HEK293T (cell line): Measurements from ENCODE around the gene IGIP.

Experiments
- CTCF ChIA-PET: fragments of 350-600 bp; formaldehyde crosslinking; extraction: SDS; loops from one replicate; lab custom pipeline; 2021; ENCODE audit warnings: antibody characterized with exemption, inconsistent platforms; lab: Yijun Ruan, JAX
- POLR2A ChIA-PET: fragments of 350-600 bp; formaldehyde crosslinking; extraction: SDS; loops from one replicate; lab custom pipeline; 2020; ENCODE audit warnings: antibody characterized with exemption, inconsistent platforms; lab: Yijun Ruan, JAX
- DNase-seq: peaks from one replicate; pipeline ENCODE4 v3.0.0; 2012; ENCODE audit warnings: mixed read lengths; ENCODE audit errors: extremely low spot score
- ARNT ChIP-seq: fragments of 450-650 bp; IDR thresholded peaks from 2 replicates; pipeline ENCODE4 v1.6.1; 2017; ENCODE audit warnings: mild to moderate bottlenecking
- BHLHE40 ChIP-seq: fragments of 450-650 bp; IDR thresholded peaks from 2 replicates; pipeline ENCODE4 v1.6.1; 2016; ENCODE audit warnings: mild to moderate bottlenecking, moderate library complexity, borderline replicate concordance
- CTBP1 ChIP-seq: fragments of 450-650 bp; IDR thresholded peaks from 2 replicates; pipeline ENCODE4 v1.6.1; 2016; ENCODE audit warnings: borderline replicate concordance
- ELF4 ChIP-seq: fragments of 450-650 bp; IDR thresholded peaks from 2 replicates; pipeline ENCODE4 v1.6.1; 2017; ENCODE audit warnings: antibody characterized with exemption
- FOXA1 ChIP-seq: fragments of 450-650 bp; IDR thresholded peaks from 2 replicates; pipeline ENCODE4 v1.6.1; 2016; ENCODE audit warnings: mild to moderate bottlenecking
- FOXK2 ChIP-seq: fragments of 450-650 bp; IDR thresholded peaks from 2 replicates; pipeline ENCODE4 v1.6.1; 2016; ENCODE audit warnings: mild to moderate bottlenecking
- FOXM1 ChIP-seq: fragments of 450-650 bp; IDR thresholded peaks from 2 replicates; pipeline ENCODE4 v1.6.1; 2017; ENCODE audit warnings: mild to moderate bottlenecking, borderline replicate concordance
- HDGF ChIP-seq: fragments of 450-650 bp; IDR thresholded peaks from 2 replicates; pipeline ENCODE4 v1.6.1; 2017; ENCODE audit warnings: antibody characterized with exemption, borderline replicate concordance
- L3MBTL2 ChIP-seq: fragments of 450-650 bp; conservative IDR thresholded peaks from 2 replicates; pipeline ENCODE4 v1.6.1; 2016; ENCODE audit warnings: mild to moderate bottlenecking
- LEF1 ChIP-seq: fragments of 450-650 bp; IDR thresholded peaks from 2 replicates; pipeline ENCODE4 v1.6.1; 2017; ENCODE audit warnings: mild to moderate bottlenecking, borderline replicate concordance
- NFRKB ChIP-seq: fragments of 450-650 bp; IDR thresholded peaks from 2 replicates; pipeline ENCODE4 v1.6.1; 2016; ENCODE audit warnings: mild to moderate bottlenecking, moderate library complexity
- SP1 ChIP-seq: fragments of 450-650 bp; IDR thresholded peaks from 2 replicates; pipeline ENCODE4 v1.6.1; 2017
- SUZ12 ChIP-seq: fragments of 450-650 bp; IDR thresholded peaks from 2 replicates; pipeline ENCODE4 v1.6.1; 2016; ENCODE audit warnings: mild to moderate bottlenecking
- ZNF384 ChIP-seq: fragments of 450-650 bp; IDR thresholded peaks from 2 replicates; pipeline ENCODE4 v1.6.1; 2016
- TF ChIP-seq, protein P1 (sequence below): fragments of 450-650 bp; IDR thresholded peaks from 2 replicates; pipeline ENCODE4 v1.6.1; 2016

IGIP gene

DNA sequence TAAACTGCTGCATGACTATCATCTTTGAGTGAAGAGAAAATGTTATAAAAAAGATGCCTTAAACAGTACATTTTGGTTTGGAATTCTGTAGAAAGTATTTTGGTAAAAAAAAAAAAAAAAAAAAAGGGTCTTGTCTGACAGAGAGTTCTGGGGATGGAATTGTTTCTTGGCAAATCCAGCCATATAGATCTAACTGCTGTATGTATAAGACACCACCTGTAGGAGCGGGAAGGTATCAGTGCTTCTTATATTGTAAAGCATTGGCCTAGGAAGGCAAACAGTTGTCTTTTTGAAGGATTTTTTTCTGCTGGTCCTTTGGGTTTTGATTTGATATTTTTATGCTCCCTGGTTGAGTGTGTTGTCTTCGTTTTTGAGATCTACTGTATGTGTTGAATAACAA is 9.0 kb upstream of the IGIP start:
- TF ChIP-seq ZNF384 (peak; percentile 61; the same call in 1 of the 2 replicates), ARNT (no peak), HDGF (no peak), FOXM1 (no peak), SP1 (no peak)
- ChIA-PET CTCF (interaction anchor here (0.7 kb wide), 4 partner anchors 18 to 786 kb away, joined by 3 read pairs; no protein-coding TSS in a partner anchor), POLR2A (interaction anchor here (1.0 to 2.5 kb wide), 3 partner anchors 9 to 43 kb away, joined by 4 to 20 read pairs (median 7); no protein-coding TSS in a partner anchor)
- DNase-seq = no peak

DNA sequence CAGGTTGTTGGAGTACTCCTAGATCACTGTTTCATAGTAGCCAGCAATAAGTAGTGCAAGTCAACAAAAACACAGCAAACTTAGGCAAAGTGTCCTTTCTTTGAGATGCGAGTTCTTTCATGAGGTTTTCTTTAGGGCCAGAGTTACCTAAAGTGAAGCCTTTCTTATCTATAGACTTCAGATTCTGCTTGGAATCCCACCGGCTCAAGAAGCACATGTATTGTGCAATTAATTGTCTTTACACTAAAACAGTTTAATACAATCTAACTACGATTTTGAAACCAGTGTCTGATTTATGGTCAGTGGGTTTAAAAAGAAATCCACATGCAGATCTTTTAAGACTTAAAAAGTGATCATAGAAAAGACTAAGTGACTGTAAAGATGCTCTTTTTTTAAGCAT is 8.2 kb upstream of the IGIP start:
- ChIA-PET POLR2A (interaction anchor here (0.9 to 2.5 kb wide), 4 partner anchors 10 to 58 kb away, joined by 3 to 20 read pairs (median 6); partner anchors contain the start of gene CYSTM1), CTCF (interaction anchor here (0.7 to 2.1 kb wide), 6 partner anchors 18 to 787 kb away, joined by 3 to 8 read pairs (median 3); no protein-coding TSS in a partner anchor)
- TF ChIP-seq LEF1 (no peak), FOXM1 (no peak), FOXK2 (no peak), SP1 (no peak), ELF4 (no peak), HDGF (no peak), NFRKB (no peak), ZNF384 (no peak), FOXA1 (no peak), L3MBTL2 (no peak), BHLHE40 (no peak)
- TF ChIP-seq, protein P1, sequence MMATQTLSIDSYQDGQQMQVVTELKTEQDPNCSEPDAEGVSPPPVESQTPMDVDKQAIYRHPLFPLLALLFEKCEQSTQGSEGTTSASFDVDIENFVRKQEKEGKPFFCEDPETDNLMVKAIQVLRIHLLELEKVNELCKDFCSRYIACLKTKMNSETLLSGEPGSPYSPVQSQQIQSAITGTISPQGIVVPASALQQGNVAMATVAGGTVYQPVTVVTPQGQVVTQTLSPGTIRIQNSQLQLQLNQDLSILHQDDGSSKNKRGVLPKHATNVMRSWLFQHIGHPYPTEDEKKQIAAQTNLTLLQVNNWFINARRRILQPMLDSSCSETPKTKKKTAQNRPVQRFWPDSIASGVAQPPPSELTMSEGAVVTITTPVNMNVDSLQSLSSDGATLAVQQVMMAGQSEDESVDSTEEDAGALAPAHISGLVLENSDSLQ = no peak
- DNase-seq = no peak

DNA sequence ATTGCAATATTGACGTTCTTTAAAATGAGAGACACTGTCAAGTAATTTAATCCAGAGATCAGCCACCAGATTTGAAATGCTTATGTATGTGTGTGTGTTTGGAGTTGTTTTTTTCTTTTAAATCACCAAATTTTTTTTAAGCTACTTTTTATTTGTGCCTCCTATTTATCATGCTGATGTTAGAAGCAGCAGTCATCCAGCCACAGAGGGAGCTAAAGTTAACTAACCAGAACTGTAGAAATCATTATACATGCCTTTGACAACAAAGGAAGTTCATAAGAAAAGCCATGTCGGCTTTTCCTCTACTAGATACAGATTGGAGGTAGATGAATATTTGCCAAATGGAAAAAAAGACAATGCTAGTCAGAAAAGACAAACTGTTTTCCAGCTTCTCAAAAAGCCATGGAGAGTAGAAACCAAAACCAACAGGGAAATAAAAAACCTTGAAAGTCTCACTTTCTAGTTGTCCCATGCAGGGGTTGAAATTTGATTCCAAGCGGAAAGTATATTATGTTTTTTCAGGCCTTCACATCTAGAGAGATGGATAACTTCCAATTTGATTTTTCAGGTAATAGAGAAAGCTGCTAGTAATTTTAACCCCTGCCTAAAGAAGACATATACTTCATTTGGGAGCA is 7.3 kb upstream of the IGIP start:
- no peak for DNase-seq
- ChIA-PET CTCF (interaction anchor here (0.6 to 2.1 kb wide), 10 partner anchors 13 to 1523 kb away, joined by 3 to 8 read pairs (median 4); no protein-coding TSS in a partner anchor), POLR2A (interaction anchor here (0.6 to 1.4 kb wide), 3 partner anchors 11 to 57 kb away, joined by 3 to 5 read pairs (median 3); partner anchors contain the start of gene CYSTM1)
- TF ChIP-seq ELF4 (no peak), FOXA1 (no peak), LEF1 (no peak)
- TF ChIP-seq, protein P1 = no peak

DNA sequence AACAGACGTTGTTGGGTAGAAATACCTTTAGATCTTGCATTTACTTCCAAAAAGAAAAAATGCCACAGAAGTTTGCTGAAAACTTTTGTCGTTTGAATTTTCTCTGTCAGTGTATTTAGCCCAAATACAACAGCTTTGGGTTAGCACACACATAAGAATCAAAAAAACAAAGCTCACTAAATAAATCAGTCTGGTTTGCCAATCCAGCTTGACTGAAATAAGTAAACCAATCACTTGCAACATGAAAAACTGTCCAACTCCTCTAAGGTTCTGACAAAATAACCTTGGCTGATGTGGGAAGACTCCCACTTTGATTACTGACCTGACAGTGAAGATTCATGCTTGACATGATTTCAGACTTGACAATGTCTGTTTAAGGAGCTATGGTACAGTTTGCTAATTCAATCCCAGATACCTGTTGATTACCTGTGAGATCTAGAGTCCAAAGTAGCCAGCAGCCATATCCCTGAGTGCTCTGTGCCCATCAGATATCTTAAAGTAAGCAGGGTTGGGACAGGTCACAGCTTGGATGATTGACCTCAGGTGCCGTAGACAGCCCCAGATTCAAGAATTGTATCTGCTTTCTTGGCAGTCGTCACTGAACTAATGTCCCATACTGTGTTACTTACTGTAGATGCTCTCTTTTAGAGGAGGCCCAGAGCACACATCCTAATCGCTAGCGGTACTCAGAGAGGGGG is 727 bp downstream of the IGIP start:
- no peak for DNase-seq
- TF ChIP-seq NFRKB (no peak), ZNF384 (no peak), LEF1 (no peak), SUZ12 (no peak)
- TF ChIP-seq, protein P1 = no peak
- ChIA-PET CTCF (interaction anchor here (1.2 to 1.4 kb wide), 3 partner anchors 17 to 157 kb away, joined by 3 to 9 read pairs (median 3); no protein-coding TSS in a partner anchor), POLR2A (interaction anchor here (0.7 kb wide), 1 partner anchor 47 kb away, joined by 3 read pairs; no protein-coding TSS in a partner anchor)

DNA sequence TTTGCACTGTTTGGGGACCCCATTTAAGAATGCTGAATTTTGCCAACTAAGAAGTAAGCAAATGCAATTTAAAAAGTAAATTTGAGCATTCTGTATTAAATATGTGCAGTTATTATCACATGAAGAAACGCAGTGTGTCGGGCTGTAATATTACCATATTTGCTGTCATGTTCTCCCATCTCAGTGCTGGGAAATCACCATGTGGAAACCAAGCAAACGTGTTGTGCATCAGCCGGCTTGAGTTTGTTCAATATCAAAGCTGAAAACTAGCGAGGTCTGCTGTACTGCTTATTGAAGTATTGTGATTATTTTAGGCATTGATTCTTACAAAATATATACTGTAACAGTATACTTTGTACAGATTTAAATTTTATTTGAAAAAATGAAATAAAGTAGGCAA is 2.6 kb downstream of the IGIP start:
- ChIA-PET POLR2A (no interaction called here), CTCF (no interaction called here)
- no peak for TF ChIP-seq SUZ12
- no peak for TF ChIP-seq CTBP1
- no peak for TF ChIP-seq FOXK2
- TF ChIP-seq ARNT = no peak
- no peak for TF ChIP-seq BHLHE40
- TF ChIP-seq LEF1 = no peak
- DNase-seq = no peak

DNA sequence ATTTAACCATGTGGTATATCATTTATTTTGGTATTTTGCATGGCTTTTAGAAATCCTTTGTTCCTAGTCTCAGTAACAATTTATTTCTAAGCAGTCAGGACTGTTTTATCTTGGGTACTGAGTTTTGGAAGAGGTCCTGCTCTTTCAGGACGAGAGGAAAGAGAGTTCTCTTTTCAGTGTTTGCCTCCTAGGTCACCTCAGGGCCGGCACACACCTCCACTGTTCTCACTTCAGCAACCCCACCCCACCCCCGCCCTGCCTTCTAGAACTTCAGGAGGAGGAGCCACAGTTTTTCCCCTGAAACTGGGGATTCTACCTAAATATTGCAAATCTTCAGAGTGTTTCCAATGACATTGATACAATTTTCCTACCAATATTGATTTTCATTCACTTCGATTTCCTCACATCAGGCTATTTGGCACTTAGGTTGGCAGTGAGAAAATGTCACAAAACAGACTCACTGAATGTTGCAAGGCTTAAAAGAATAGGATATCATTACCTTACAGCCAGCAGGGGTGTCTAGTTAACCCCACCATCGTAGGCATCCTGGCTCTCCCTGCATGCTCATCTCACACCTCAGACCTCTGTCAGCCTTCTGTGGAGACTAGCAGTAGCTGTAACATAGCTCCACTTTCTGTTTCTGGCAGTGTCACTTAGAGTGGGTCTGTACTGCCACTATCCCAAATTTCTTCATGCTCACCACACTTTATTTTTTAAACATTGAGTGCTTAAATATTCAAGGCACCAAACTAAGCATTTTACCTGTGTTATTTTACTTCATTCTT is 5.4 kb downstream of the IGIP start:
- no peak for DNase-seq

More for the DNA sequence above, 5.4 kb downstream of the IGIP start:
- no peak for TF ChIP-seq FOXA1
- TF ChIP-seq FOXK2 = no peak
- TF ChIP-seq ZNF384 = no peak
- TF ChIP-seq ELF4 = no peak
- no peak for TF ChIP-seq HDGF
- no peak for TF ChIP-seq BHLHE40
- TF ChIP-seq SUZ12 = no peak
- TF ChIP-seq, protein P1 = no peak
- POLR2A ChIA-PET = interaction anchor here (1.5 kb wide), 1 partner anchor 15 kb away, joined by 7 read pairs; no protein-coding TSS in a partner anchor
- CTCF ChIA-PET = interaction anchor here (1.0 to 1.1 kb wide), 2 partner anchors 9 to 87 kb away, joined by 3 read pairs; no protein-coding TSS in a partner anchor
